GM18858 (cell line): ENCODE results near the gene FOXRED2.
"Not testable (repeated sequence)": the region's sequence is repeated elsewhere in the genome, so short reads cannot be mapped to it uniquely, and the experiment has no call there.

Source experiments
- ATAC-seq: cut with Tn5 transposase; IDR thresholded peaks from one replicate; pipeline ENCODE4 v1.9.1; 2021; ENCODE audit not compliant: unreplicated experiment

FOXRED2 gene

DNA sequence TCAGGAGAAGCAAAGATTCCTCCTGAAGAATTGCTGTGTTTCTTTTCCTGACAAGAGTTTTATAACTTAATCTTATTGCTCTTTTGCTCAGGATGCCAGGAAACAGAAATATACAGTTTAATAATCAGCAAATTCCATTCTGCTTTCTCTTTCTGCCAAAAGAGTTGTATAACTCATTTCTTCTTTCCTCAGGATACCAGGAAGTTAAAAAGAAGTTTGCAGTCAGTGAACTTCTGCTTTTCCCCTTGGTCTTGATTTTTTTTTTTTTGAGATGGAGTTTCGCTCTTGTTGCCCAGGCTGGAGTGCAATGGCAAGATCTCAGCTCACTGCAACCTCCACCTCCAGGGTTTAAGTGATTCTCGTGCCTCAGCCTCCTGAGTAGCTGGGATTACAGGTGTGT lies 13.1 kb upstream of the FOXRED2 start:
- ATAC-seq: not testable (repeated sequence)

GRCh38 chr22:36514766-36515165 lies 7.9 kb upstream of the FOXRED2 start:
- no peak for ATAC-seq

- no peak for ATAC-seq
These were observed 6.2 kb upstream of the FOXRED2 start for GRCh38 chr22:36512991-36513390.

DNA sequence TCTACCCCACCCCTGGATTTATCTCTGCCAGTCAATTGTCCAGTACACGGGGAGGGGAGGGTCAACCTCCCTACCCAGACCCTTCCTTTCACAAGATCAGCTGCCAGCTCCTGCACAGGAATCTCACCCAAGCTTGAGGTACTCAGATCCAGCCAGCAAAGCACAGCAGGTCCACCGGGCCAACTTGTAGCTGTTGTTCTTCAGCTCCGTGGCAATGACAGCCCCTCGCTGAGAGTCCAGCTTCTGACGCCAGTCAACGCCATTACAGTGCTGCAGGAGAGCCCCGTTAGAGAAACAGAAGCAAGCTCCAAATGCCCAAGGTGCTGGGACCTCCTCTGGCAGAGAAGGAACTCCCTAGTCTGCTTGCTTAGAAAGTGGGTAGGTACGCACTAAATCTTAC lies 5.5 kb upstream of the FOXRED2 start:
- ATAC-seq: no peak

DNA sequence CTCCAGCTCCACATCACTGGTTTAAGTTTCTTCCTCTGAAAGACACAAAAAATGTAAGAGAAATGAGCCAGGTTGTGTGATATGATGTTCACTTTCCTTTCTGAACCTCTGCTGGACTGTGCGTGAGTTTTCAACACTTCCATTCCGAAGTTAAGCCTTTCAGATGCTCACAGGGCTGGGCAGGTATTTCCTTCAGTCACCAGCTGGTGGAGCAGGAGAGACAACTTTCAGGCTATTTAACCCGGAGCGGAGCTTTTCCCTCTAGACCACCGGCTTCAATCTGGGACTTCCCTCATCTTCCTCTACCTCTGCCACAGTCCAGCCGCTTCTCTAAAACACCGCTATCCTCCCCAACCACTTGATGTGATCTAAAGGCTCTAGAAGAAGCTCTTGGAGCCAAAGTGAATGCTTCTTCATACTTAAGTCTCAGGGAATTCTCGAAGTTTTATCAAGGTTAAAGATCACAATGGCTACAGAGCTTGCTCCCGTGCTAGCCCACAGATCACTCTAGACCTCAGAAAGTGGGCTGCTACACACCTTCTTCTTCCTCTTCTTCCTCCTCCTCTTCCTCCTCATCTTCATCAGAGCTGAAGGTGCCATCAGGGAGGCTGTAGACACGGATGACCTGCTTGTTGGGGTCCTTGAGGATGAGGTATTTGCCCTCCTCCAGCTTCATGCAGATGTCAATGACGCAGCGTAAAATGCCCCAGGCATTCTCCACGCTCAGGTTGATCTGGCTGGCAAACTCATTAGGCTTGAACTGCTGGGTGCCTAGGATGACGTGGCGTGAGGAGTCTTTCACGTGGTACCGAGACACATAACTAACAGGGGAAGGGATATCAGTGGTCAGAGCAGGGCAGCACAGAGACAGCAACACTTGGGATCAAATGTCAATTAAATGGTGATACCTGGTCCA lies 4.4 kb upstream of the FOXRED2 start:
- no peak for ATAC-seq

- no peak for ATAC-seq
These were observed 3.5 kb upstream of the FOXRED2 start for GRCh38 chr22:36510384-36510783.

GRCh38 chr22:36507518-36508010 lies 724 bp upstream of the FOXRED2 start:
- ATAC-seq: no peak

DNA sequence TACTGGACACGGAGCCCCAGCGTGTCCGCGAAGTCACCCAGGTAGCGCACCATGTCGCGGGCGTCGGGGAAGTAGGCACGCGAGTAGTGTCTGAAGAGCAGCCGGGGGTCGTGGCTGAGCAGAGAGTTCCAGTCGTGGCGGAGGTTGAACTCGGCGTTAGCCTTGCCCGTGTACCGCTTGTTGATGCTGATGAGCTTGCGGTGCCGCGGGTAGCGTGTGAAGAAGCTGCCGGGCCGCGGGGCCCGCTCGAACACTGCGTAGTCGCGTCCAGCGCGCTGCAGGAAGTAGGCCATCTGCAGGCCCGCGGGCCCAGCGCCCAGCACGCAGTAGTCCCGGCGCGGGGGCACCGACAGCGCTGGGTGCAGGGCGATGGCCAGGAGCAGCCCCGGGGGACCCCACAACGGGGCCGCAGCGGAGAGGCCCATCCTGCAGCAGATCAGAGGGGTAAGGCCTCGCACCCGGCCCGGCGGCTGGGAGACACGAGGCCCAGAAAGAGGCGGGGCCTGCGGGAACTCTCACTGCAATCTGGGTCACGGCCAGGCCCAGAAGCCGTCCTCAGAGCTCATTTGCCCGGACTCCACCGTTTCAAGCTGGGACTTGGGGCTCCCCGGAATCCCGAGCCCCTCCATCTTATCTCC lies 723 bp downstream of the FOXRED2 start:
- no peak for ATAC-seq

DNA sequence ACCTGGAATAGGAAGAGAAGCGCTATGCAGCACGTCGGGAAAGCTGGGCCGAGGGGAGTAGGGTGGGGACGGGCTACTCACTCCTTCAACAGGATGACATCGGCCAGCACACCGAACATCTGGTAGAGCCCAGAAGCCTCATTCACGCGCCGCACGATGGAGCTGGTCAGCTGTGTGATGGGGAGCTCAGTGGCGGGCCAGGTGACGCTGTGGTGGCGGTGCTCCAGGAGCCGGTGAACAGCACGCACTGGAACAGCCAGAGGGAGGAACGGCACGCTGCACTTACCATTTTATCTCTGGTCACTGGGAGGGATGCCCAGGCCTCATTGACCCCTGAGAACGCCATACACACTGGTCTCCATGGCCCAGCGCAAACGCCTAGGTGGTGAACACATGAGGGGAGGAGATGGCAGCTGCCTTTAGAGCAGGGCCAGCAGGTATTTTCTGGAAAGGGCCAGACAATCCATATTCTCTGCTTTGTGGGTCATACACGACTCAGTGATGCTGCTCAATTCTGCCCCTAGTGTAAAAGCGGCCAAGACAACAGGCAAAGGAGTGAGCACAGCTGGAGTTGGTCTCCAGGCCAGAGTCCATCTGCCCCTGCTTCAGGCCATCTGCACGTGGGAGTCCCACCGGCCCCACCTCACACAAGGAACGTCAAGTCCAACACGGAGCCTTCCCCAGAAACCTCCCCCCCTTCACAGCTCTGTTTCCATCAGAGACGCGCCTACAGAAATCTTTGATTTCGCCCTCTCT lies 8.8 kb downstream of the FOXRED2 start:
- no peak for ATAC-seq

DNA sequence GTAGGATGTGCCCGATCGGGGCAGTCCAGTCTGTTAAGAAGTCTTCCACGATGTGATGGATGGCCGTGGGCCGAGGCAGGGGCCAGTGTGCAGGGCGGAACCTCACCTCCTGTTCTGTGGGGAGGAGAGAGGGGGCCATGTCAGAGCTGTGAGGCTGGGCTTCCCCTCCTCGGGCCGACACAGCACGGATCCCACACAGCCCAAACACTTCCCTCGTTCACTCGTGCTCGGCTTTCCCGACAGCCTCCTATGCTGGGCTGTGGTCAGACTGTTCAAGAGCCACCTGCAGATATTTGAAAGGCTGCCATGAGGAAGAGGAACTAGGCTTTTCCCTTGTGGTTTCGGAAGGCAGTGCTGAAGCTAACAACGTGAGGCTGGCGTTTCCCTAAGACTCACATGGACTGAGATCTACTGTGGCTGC lies 13.1 kb downstream of the FOXRED2 start:
- no peak for ATAC-seq

- ATAC-seq: no peak
These were observed 14.7 kb downstream of the FOXRED2 start for GRCh38 chr22:36492109-36492508.

DNA sequence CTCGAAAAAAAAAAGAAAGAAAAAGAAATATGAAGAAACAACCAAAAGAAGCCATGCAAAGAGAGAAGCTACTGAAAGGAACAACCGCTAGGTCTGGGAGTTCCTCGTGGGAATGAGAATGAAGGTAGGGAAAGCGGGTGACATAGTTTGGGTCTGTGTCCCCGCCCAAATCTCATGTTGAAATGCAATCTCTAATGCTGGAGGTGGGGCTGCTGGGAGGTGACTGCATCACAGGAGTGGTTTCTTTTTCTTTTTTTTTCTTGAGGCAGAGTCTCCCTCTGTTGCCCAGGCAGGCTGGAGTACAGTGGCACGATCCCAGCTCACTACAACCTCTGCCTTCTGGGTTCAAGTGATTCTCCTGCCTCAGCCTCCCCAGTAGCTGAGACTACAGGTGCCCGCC lies 15.7 kb downstream of the FOXRED2 start:
- ATAC-seq: no peak

- no peak for ATAC-seq
These were observed 20.0 kb downstream of the FOXRED2 start for GRCh38 chr22:36486619-36487384.

GRCh38 chr22:36481393-36482168 lies 25.3 kb downstream of the FOXRED2 start, which contains the start of gene TXN2:
TXN2 (minus strand) TSS chr22:36481640; CDS start chr22:36480837, 803 bp downstream.
- ATAC-seq: peak; percentile 60

GRCh38 chr22:36480941-36481392 lies 25.9 kb downstream of the FOXRED2 start:
- peak; percentile 43 for ATAC-seq

DNA sequence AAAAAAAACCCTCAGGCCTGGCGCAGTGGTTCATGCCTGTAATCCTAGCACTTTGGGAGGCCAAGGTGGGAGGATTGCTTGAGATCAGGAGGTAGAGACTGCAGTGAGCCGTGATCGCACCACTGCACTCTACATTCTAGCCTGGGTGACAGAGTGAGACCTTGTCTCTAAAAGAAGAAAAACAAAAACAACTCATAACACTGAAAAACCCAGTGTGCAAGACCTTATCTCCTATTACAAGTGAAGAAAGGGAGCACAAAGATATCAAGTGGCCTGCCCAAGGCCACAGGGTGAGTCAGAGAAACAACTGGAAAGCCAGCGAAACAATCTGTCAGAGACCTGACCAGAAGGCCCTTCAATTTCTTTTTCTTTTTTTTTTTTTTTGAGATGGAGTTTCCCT lies 27.9 kb downstream of the FOXRED2 start:
- ATAC-seq: no peak

- ATAC-seq: no peak
These were observed 31.5 kb downstream of the FOXRED2 start for GRCh38 chr22:36475341-36475740.

- no peak for ATAC-seq
These were observed 34.2 kb downstream of the FOXRED2 start for GRCh38 chr22:36472689-36473088.

DNA sequence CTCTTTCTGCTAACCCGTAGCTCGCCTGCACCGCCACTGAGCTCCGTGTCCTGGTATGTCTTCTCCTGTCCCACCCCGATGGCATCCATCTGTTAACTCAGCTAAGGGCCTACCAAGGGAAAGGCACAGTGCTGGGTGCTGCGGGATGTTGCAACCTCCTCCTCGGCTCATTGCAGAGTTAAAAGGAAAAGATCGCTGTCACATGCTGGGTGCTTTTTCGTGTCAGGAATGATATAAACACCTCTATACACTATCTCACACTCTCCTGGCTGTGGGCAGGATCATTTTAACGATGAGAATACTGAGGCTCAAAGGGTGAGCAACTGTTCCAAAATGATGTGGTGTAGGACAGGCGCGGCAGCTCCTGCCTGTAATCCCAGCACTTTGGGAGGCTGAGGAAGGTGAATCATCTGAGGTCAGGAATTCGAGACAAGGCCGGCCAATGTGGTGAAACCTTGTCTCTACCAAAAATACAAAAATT lies 35.5 kb downstream of the FOXRED2 start:
- ATAC-seq: no peak

GRCh38 chr22:36470994-36471331 lies 35.9 kb downstream of the FOXRED2 start:
- no peak for ATAC-seq
